Neural cell (in vitro differentiated cells): ENCODE data around the gene PEF1.

ENCODE experiments used
- EZH2 ChIP-seq: fragments of 200-600, 300-800 bp; shearing (Covaris generic), sonication (generic); IDR thresholded peaks from 2 replicates; pipeline ENCODE4 v1.6.1; 2014; ENCODE audit warnings: antibody characterized with exemption, low read length, borderline replicate concordance, mild to moderate bottlenecking; ENCODE audit not compliant: insufficient read depth, poor library complexity, severe bottlenecking
- MXI1 ChIP-seq: fragments of 450-650 bp; conservative IDR thresholded peaks from 2 replicates; pipeline ENCODE4 v1.6.1; 2014; ENCODE audit warnings: antibody characterized with exemption, mild to moderate bottlenecking; ENCODE audit not compliant: poor library complexity, severe bottlenecking
- RAD21 ChIP-seq: fragments of 450-650 bp; conservative IDR thresholded peaks from 2 replicates; pipeline ENCODE4 v1.6.1; 2014; ENCODE audit warnings: antibody characterized with exemption, mild to moderate bottlenecking, moderate library complexity
- TAF1 ChIP-seq: IDR thresholded peaks from 2 replicates; pipeline ENCODE4 v1.6.1; 2012; ENCODE audit warnings: low read depth
- TF ChIP-seq, protein P1 (sequence below): fragments of 450-650 bp; IDR thresholded peaks from 2 replicates; pipeline ENCODE4 v1.5.1; 2014; ENCODE audit warnings: antibody characterized with exemption, mild to moderate bottlenecking, moderate library complexity; ENCODE audit not compliant: poor library complexity, severe bottlenecking

DNA sequence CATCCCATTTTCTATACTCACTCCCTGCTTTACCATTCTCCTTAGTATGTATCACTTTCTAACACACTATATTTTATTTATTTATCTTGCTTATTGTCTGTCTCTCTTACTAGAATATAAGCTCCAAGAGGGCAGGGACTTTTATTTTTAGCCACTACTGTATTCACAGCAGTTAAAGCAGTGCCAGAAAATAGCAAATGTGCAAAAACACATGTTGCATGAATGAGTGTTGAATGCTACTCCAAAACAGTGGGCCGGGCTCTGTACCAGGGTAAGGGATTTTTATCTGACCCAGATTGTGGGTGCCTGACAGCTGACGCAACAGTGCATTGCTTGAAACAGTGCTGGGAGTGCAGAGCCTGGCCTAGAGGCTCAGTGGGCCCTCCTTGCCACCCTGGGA, 34.4 kb upstream of the PEF1 start:
- TF ChIP-seq RAD21: no peak
- TF ChIP-seq, protein P1, sequence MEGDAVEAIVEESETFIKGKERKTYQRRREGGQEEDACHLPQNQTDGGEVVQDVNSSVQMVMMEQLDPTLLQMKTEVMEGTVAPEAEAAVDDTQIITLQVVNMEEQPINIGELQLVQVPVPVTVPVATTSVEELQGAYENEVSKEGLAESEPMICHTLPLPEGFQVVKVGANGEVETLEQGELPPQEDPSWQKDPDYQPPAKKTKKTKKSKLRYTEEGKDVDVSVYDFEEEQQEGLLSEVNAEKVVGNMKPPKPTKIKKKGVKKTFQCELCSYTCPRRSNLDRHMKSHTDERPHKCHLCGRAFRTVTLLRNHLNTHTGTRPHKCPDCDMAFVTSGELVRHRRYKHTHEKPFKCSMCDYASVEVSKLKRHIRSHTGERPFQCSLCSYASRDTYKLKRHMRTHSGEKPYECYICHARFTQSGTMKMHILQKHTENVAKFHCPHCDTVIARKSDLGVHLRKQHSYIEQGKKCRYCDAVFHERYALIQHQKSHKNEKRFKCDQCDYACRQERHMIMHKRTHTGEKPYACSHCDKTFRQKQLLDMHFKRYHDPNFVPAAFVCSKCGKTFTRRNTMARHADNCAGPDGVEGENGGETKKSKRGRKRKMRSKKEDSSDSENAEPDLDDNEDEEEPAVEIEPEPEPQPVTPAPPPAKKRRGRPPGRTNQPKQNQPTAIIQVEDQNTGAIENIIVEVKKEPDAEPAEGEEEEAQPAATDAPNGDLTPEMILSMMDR: no peak
- TF ChIP-seq TAF1: no peak
- no peak for TF ChIP-seq EZH2
- TF ChIP-seq MXI1: no peak
